HG03135 (cell line): Measurements from ENCODE around the gene MAPKAP1.

ENCODE experiments used
- ATAC-seq: cut with Tn5 transposase; IDR thresholded peaks from one replicate; pipeline ENCODE4 v1.9.1; 2021; ENCODE audit warnings: mild to moderate bottlenecking, moderate library complexity; ENCODE audit not compliant: unreplicated experiment

Gene MAPKAP1

GRCh38 chr9:125492719-125493118, 214.3 kb downstream of the MAPKAP1 start:
- no peak for ATAC-seq

- no peak for ATAC-seq
These were observed 219.2 kb downstream of the MAPKAP1 start for GRCh38 chr9:125487842-125488241.

GRCh38 chr9:125486576-125486975, 220.4 kb downstream of the MAPKAP1 start:
- ATAC-seq: no peak

- no peak for ATAC-seq
These were observed 220.9 kb downstream of the MAPKAP1 start for GRCh38 chr9:125486152-125486508.

GRCh38 chr9:125485471-125486151, 221.4 kb downstream of the MAPKAP1 start:
- ATAC-seq: no peak

- ATAC-seq: no peak
These were observed 222.4 kb downstream of the MAPKAP1 start for GRCh38 chr9:125484350-125485282.

- ATAC-seq: no peak
These were observed 223.3 kb downstream of the MAPKAP1 start for GRCh38 chr9:125483697-125484096.

- no peak for ATAC-seq
These were observed 227.0 kb downstream of the MAPKAP1 start for GRCh38 chr9:125479846-125480615.

GRCh38 chr9:125477089-125477544, 229.9 kb downstream of the MAPKAP1 start:
- ATAC-seq: no peak

- no peak for ATAC-seq
These were observed 230.4 kb downstream of the MAPKAP1 start for GRCh38 chr9:125476645-125477044.

GRCh38 chr9:125475385-125475784, 231.6 kb downstream of the MAPKAP1 start:
- no peak for ATAC-seq

- ATAC-seq: no peak
These were observed 233.9 kb downstream of the MAPKAP1 start for GRCh38 chr9:125472926-125473701.

GRCh38 chr9:125472562-125472925, 234.5 kb downstream of the MAPKAP1 start:
- ATAC-seq: no peak

- no peak for ATAC-seq
These were observed 236.0 kb downstream of the MAPKAP1 start for GRCh38 chr9:125470767-125471580.

GRCh38 chr9:125470189-125470588, 236.8 kb downstream of the MAPKAP1 start:
- no peak for ATAC-seq

- no peak for ATAC-seq
These were observed 238.4 kb downstream of the MAPKAP1 start for GRCh38 chr9:125468646-125469045.

GRCh38 chr9:125467116-125467740, 239.8 kb downstream of the MAPKAP1 start:
- no peak for ATAC-seq

GRCh38 chr9:125466411-125466810, 240.6 kb downstream of the MAPKAP1 start:
- ATAC-seq: no peak
